ENCODE measurements around the gene PPM1A. TPM values are rescaled to one million over a fixed set of nuclear protein-coding genes. Genes with fewer than 3 reads are reported as not detected.
"Not testable (repeated sequence)": the region's sequence is repeated elsewhere in the genome, so short reads cannot be mapped to it uniquely, and the experiment has no call there.

Gene PPM1A
- total and polyA plus RNA-seq, 2 of the 8 experiments (the other 6 are each of a cell fraction or from before 2014, with no cell fraction given), result 14.0 to 51.2 TPM

DNA sequence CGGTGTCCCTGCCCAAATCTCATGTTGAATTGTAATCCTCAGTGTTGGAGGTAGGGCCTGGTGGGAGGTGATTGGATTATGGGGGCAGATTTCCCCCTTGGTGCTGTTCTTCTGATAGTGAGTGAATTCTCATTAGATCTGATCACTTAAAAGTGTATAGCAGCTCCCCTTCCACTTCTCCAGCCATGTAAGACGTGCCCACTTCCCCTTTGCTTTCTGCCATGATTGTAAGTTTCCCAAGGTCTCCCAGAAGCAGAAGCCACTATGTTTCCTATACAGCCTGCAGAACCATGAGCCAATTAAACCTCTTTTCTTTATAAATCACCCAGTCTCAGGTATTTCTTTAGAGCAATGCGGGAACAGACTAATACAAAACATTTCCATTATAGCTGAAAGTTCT, 71.8 kb downstream of the PPM1A start:
- H2BK20ac ChIP-seq (ENCODE audit: low read length); DNase-seq (ENCODE audit: low read depth in 1 of 2, low spot score in 2 of 2); FAIRE-seq; H2BK15ac ChIP-seq (ENCODE audit: low read length); H3K23me2 ChIP-seq (ENCODE audit: low read depth, low read length); H3K4ac ChIP-seq (replicated peaks; ENCODE audit: insufficient read length, low read depth, low read length); H2BK12ac ChIP-seq (ENCODE audit: low read depth, low read length); H2BK120ac ChIP-seq (replicated peaks; ENCODE audit: low read depth, low read length); H3K18ac ChIP-seq (ENCODE audit: extremely low read depth, low read length); H4K91ac ChIP-seq (replicated peaks; ENCODE audit: insufficient read length, low read length); H3K79me2 ChIP-seq (ENCODE audit: control insufficient read depth in 1 of 2, insufficient read depth in 2 of 2, low read length in 2 of 2); H3K23ac ChIP-seq (ENCODE audit: insufficient read length); H3K56ac ChIP-seq (replicated peaks; ENCODE audit: insufficient read length, low read depth, low read length); H3K14ac ChIP-seq (ENCODE audit: insufficient read length); H4K5ac ChIP-seq (ENCODE audit: insufficient read length, low read depth, low read length); H3K36me3 ChIP-seq (ENCODE audit: control insufficient read depth in 2 of 4, insufficient read depth in 4 of 4, low read length in 3 of 4); H2AFZ ChIP-seq (ENCODE audit: low read length); H3K4me2 ChIP-seq (ENCODE audit: insufficient read depth in 1 of 2, low read depth in 2 of 2, low read length in 2 of 2); H4K20me1 ChIP-seq (replicated peaks in 1 of 2; ENCODE audit: control insufficient read depth in 1 of 2, insufficient read depth in 2 of 2, low read length in 2 of 2); H2AK5ac ChIP-seq (ENCODE audit: low read depth, low read length); POLR2A ChIA-PET (ENCODE audit: partially characterized antibody); H3K79me1 ChIP-seq (ENCODE audit: low read depth, low read length); H4K8ac ChIP-seq (ENCODE audit: extremely low read depth, insufficient read depth, low read length); H3K4me3 ChIP-seq (ENCODE audit: extremely low read depth in 1 of 4, insufficient read depth in 2 of 4, low read depth in 3 of 4, low read length in 4 of 4); H3K9ac ChIP-seq (replicated peaks in 1 of 4; ENCODE audit: extremely low read depth in 1 of 4, low read depth in 3 of 4, low read length in 3 of 4); H3K9me3 ChIP-seq (ENCODE audit: insufficient read depth in 2 of 2, low read depth in 1 of 2, low read length in 1 of 2); H3K27me3 ChIP-seq (replicated peaks in 1 of 4; ENCODE audit: control insufficient read depth in 3 of 4, extremely low read depth in 1 of 4, insufficient read depth in 3 of 4, low read length in 3 of 4); H2BK5ac ChIP-seq (ENCODE audit: low read depth, low read length); H3K27ac ChIP-seq (ENCODE audit: low read depth, low read length): not testable (repeated sequence)
- CTCF ChIA-PET (ENCODE audit: partially characterized antibody), result interaction anchor here (0.9 to 3.6 kb wide), 4 partner anchors 10 to 55 kb away, joined by 4 to 27 read pairs (median 5); no protein-coding TSS in a partner anchor
- H3K4me1 ChIP-seq (replicated peaks in 1 of 4; ENCODE audit: control insufficient read depth in 3 of 4, insufficient read depth in 4 of 4, low read length in 3 of 4), result peaks cover 4 to 20% (median 13%) of the 10 kb centered on the region in 4 experiments
- WGBS, 2 experiments (ENCODE audit: extremely low coverage in 1 of 2, insufficient coverage in 1 of 2, insufficient read length in 1 of 2, insufficient replicate concordance in 2 of 2, low coverage in 1 of 2, low lambda C conversion rate in 2 of 2, missing lambda C conversion rate in 1 of 2), result 97% methylated on average over 3 of the region's 3 CpGs; no CpG with 5 or more reads in 1 of the 2 experiments

All from H1 (cell line).